Mesodermal cell (in vitro differentiated cells): ENCODE measurements around the gene NEDD4L.

ENCODE experiments used
- H3K27ac ChIP-seq: 2 replicates; pipeline ENCODE4 v1.7.0; 2013; ENCODE audit warnings: mild to moderate bottlenecking, low read depth, low read length, moderate library complexity; ENCODE audit not compliant: severe bottlenecking
- H3K36me3 ChIP-seq: 2 replicates; pipeline ENCODE4 v1.7.1; 2013; ENCODE audit warnings: mild to moderate bottlenecking, low read length, moderate library complexity; ENCODE audit not compliant: control insufficient read depth, insufficient read depth
- H3K4me1 ChIP-seq: one replicate; pipeline ENCODE4 v1.7.1; 2013; ENCODE audit warnings: mild to moderate bottlenecking, low read length; ENCODE audit not compliant: insufficient read depth, control insufficient read depth, poor library complexity, severe bottlenecking
- H3K4me3 ChIP-seq: 2 replicates; pipeline ENCODE4 v1.7.0; 2013; ENCODE audit warnings: low read length, control low read depth, mild to moderate bottlenecking; ENCODE audit not compliant: insufficient read depth, poor library complexity, severe bottlenecking; ENCODE audit errors: extremely low read depth
- H3K9me3 ChIP-seq: 2 replicates; pipeline ENCODE4 v1.7.1; 2013; ENCODE audit warnings: mild to moderate bottlenecking, low read length, moderate library complexity; ENCODE audit not compliant: control insufficient read depth
- WGBS, 2 experiments: methylation state at CpG; one replicate each; pipeline ENCODE4 v1.1.5; 2013; ENCODE audit warnings: missing lambda C conversion rate in 2 of 2; ENCODE audit not compliant: insufficient coverage in 2 of 2; 5-methylcytosine and 5-hydroxymethylcytosine counted together

NEDD4L gene

GRCh38 chr18:58103339-58103985 is 59.4 kb downstream of the NEDD4L start:
- peaks cover 4% of the 10 kb centered on the region for H3K9me3 ChIP-seq
- 93 to 100% methylated on average over 3 of the region's 6 CpGs for WGBS, 2 experiments
- no peaks in the 10 kb centered on the region for H3K36me3 ChIP-seq
- H3K4me1 ChIP-seq = peaks cover 3% of the 10 kb centered on the region
- no peak overlapping the region for H3K27ac ChIP-seq
- H3K4me3 ChIP-seq = no peak overlapping the region

GRCh38 chr18:58104096-58104495 is 60.1 kb downstream of the NEDD4L start:
- WGBS, 2 experiments = 87 to 89% methylated on average over 12 of the region's 12 CpGs
- H3K4me3 ChIP-seq = no peak overlapping the region
- no peak overlapping the region for H3K27ac ChIP-seq
- peaks cover 4% of the 10 kb centered on the region for H3K9me3 ChIP-seq
- no peaks in the 10 kb centered on the region for H3K36me3 ChIP-seq
- peaks cover under 1% of the 10 kb centered on the region for H3K4me1 ChIP-seq

GRCh38 chr18:58105206-58105887 is 61.3 kb downstream of the NEDD4L start:
- Histone ChIP-seq H3K27ac (no peak overlapping the region), H3K36me3 (no peaks in the 10 kb centered on the region), H3K4me1 (no peaks in the 10 kb centered on the region), H3K9me3 (peaks cover 4% of the 10 kb centered on the region), H3K4me3 (no peak overlapping the region)
- 92 to 95% methylated on average over 5 to 6 of the region's 10 CpGs for whole genome bisulfite sequencing, 2 experiments

- Histone ChIP-seq H3K36me3 (no peaks in the 10 kb centered on the region), H3K4me1 (no peaks in the 10 kb centered on the region), H3K9me3 (peaks cover 4% of the 10 kb centered on the region), H3K27ac (no peak overlapping the region), H3K4me3 (no peak overlapping the region)
- 92 to 94% methylated on average over 1 to 3 of the region's 3 CpGs for WGBS, 2 experiments
These were observed 61.8 kb downstream of the NEDD4L start for GRCh38 chr18:58105888-58106260.

- Histone ChIP-seq H3K4me1 (no peaks in the 10 kb centered on the region), H3K36me3 (no peaks in the 10 kb centered on the region)
- 72 to 82% methylated on average over 4 of the region's 6 CpGs for WGBS, 2 experiments
These were observed 62.5 kb downstream of the NEDD4L start for GRCh38 chr18:58106289-58107070.

GRCh38 chr18:58109256-58109655 is 65.2 kb downstream of the NEDD4L start:
- WGBS, 2 experiments = 100% methylated on average over 1 of the region's 2 CpGs; no CpG with 5 or more reads in 1 of the 2 experiments
- H3K36me3 ChIP-seq = no peaks in the 10 kb centered on the region
- no peak overlapping the region for H3K27ac ChIP-seq
- no peak overlapping the region for H3K4me3 ChIP-seq
- no peaks in the 10 kb centered on the region for H3K9me3 ChIP-seq
- H3K4me1 ChIP-seq = peaks cover 3% of the 10 kb centered on the region

More at GRCh38 chr18:58106289-58107070, 62.5 kb downstream of the NEDD4L start:
- Histone ChIP-seq H3K4me3 (no peak overlapping the region), H3K9me3 (peaks cover 4% of the 10 kb centered on the region), H3K27ac (no peak overlapping the region)

- Histone ChIP-seq H3K9me3 (no peaks in the 10 kb centered on the region), H3K27ac (no peak overlapping the region), H3K4me1 (peaks cover 3% of the 10 kb centered on the region), H3K36me3 (no peaks in the 10 kb centered on the region), H3K4me3 (no peak overlapping the region)
- 60 to 73% methylated on average over 2 of the region's 6 CpGs for WGBS, 2 experiments
These were observed 66.4 kb downstream of the NEDD4L start for GRCh38 chr18:58110398-58110797.

GRCh38 chr18:58112174-58112573 is 68.1 kb downstream of the NEDD4L start:
- H3K4me1 ChIP-seq = peaks cover 3% of the 10 kb centered on the region
- no peaks in the 10 kb centered on the region for H3K9me3 ChIP-seq
- WGBS, 2 experiments = no CpG with 5 or more reads among the region's 1 CpG
- H3K27ac ChIP-seq = no peak overlapping the region
- H3K36me3 ChIP-seq = no peaks in the 10 kb centered on the region
- H3K4me3 ChIP-seq = no peak overlapping the region

GRCh38 chr18:58113337-58113736 is 69.3 kb downstream of the NEDD4L start:
- Histone ChIP-seq H3K27ac (no peak overlapping the region), H3K4me3 (no peak overlapping the region), H3K4me1 (peaks cover 3% of the 10 kb centered on the region), H3K36me3 (no peaks in the 10 kb centered on the region), H3K9me3 (no peaks in the 10 kb centered on the region)
- 83% methylated on average over 1 of the region's 3 CpGs; no CpG with 5 or more reads in 1 of the 2 experiments for WGBS, 2 experiments

- Histone ChIP-seq H3K36me3 (no peaks in the 10 kb centered on the region), H3K9me3 (no peaks in the 10 kb centered on the region), H3K27ac (no peak overlapping the region), H3K4me3 (no peak overlapping the region), H3K4me1 (peaks cover 3% of the 10 kb centered on the region)
- WGBS, 2 experiments = 80 to 93% methylated on average over 6 of the region's 6 CpGs
These were observed 70.7 kb downstream of the NEDD4L start for GRCh38 chr18:58114766-58115165.
